Activated CD4-positive, alpha-beta T cell treated with anti-CD3 and anti-CD28 coated beads for 48 hours (primary cell): Measurements from ENCODE around the gene TCIRG1.

Experiments used
- DNase-seq: peaks from one replicate; pipeline ENCODE4 v3.0.0-alpha.2; 2020

Gene TCIRG1

DNA sequence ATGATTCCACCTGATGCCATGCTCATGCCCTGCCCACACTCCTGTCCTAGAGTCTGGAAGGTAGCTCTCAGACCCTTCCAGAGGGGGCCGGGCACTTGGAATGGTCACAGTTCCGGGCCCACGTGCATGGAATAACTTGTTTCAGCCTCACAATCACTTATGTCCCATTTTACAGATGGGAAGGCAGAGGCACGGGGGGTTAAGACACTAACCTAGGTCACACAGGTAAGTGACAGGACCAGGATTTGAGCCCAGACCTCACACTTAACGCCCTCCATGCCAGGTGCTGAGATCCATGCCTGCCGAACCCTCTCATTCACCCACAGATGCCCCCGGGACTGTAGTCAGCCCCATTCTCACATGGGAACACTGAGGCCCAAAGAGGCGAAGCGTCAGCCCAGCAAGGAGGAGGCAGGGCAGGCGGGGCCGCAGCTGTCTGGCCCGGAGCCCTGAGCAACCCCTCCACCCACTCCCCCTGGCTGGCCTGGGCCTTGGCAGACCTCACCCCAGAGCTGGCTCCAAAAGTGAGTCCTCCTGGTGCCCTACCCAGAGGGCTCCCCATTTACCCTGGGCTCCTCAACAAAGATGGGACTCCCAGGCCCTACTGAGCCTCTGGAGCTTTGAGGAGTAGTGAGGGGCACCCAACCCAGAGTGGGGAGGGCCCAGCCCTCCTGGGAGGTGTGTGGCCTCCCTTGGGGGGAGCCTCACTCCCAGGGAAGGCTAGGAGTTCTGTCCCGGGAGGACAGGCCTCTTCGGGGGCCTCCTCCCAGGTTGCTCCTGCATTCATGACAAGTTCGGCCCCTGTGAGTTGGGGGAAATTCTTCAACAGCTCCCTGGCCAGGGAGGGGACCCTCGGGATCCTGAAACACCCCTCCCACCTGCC, 31.1 kb upstream of the TCIRG1 start:
- no peak for DNase-seq

DNA sequence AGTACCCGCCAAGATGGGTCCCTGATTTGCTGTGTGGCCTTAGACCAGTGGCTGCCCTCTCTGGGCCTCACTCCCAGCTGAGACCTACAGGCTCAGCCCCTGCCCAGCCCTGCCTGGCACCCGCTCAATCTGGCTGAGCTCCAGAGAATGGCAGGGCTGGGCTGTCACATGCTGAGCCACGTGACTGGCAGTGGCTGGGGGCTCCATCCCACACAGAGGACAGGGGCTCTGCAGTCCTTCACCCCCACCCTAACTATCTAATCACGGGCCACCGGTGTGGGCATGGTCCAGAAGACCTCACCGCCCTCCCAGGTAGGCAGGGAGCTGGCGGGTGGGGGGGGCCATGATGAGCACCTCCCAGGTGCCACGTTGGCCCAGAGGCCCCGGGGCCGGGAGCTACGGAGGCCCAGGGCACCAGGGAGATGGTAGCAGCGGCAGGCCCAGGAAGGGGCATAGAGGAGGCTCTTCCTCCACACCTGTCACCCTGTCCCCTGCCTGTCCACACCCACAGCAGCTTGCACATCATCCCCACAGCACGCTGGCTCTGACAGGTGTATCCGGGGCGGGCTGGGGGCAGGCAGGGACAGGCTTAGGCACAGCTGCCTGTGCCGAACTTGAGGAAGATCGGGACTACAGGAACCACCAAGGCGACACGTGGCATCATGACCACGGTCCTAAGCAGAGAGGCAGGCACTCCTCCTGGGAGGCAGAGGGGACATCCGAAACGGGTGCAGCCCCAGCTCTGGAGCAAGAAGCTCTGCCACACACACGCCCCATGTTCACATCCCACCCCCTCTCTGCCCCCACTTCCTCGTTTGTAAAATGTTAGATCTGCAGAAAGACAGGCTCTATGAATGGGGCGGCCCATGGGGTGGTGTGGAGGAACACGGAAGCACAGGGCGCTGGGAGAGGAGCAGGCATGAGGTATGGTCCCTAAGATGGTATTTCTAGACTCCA, 30.2 kb upstream of the TCIRG1 start:
- DNase-seq, result no peak

DNA sequence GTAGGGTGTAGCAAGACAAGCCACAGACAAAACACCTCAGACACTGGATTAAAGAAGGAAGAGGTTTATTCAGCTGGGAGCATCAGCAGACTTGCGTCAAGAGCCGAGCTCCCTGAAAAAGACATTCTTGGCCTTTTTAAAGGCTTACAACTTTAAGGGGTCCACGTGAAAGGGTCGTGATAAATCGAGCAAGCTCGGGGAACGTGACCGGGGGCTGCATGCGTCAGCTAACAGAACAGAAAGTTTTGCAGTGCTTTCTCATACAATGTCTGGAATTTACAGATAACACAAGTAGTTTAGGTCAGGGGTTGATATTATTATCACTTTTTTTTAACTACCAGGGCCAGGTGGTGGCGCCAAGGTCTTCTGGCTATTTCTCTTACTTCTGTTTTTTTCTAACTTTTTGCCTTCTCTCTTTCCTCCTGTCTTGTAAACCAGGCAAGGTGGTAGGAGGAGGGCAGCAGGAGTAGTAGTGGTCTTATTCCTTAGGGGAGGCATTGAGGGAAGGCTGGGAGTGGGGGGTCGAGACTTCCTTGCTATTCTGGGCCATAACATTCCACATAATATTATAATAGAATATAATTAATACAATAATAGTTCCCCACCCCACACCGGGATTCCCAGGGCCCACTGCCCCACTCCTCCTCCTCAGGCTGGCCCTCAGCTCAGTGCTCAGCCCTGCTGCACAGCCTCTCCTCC, 29.3 kb upstream of the TCIRG1 start:
- DNase-seq, result no peak

DNA sequence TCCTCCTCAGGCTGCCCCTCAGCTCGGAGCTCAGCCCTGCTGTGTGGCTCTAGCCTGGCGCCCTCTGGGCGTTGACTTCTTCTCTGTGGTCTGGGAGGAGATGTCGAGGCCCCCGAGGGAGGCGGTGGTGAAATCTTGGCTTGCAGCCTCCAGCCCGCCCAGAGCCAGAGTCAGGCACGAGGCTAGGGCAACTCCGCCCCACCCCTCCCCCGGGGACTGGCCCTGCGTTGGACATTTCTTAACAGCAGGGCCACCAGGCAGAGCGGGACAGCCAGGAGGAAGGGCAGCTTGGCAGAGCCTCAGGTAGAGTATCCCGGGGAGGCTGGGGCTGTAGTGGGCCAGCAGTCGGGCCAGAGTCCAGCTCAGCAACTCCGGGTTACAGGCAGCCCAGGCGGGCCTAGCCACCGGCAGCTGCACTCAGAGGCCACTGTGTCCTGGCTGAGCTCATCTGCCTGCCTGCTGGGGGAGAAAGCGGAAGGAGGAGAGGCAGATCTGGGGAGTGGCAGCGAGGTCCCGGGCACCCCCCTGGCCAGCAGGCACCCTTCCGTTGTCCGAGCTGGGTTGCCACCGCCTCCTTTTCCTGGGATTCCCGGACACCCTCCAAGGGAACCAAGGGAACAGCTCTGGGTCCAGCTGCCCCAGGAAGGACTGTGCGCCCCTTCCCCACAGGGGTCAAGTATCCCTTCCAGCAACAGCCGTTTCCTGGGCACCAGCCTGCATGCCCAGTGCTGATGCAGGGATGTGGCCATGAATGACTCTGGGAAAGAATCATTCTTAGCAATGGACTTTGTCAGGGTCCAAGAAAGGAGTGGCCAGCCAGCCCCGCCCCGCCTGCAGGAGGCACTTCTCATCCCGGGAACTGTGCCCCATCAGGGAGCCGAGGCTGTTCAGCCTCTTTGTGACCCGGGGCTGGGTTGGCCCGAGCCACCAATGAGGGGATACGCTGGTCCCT, 28.5 kb upstream of the TCIRG1 start, which contains the start of gene ALDH3B1:
Gene ALDH3B1, plus strand, starts transcription at position 238 of the 952 bp plus-strand sequence. CDS start 4,971 bp downstream, outside the sequence.
- DNase-seq, result no peak

GRCh38 chr11:68011051-68011943, 27.5 kb upstream of the TCIRG1 start:
- no peak for DNase-seq

DNA sequence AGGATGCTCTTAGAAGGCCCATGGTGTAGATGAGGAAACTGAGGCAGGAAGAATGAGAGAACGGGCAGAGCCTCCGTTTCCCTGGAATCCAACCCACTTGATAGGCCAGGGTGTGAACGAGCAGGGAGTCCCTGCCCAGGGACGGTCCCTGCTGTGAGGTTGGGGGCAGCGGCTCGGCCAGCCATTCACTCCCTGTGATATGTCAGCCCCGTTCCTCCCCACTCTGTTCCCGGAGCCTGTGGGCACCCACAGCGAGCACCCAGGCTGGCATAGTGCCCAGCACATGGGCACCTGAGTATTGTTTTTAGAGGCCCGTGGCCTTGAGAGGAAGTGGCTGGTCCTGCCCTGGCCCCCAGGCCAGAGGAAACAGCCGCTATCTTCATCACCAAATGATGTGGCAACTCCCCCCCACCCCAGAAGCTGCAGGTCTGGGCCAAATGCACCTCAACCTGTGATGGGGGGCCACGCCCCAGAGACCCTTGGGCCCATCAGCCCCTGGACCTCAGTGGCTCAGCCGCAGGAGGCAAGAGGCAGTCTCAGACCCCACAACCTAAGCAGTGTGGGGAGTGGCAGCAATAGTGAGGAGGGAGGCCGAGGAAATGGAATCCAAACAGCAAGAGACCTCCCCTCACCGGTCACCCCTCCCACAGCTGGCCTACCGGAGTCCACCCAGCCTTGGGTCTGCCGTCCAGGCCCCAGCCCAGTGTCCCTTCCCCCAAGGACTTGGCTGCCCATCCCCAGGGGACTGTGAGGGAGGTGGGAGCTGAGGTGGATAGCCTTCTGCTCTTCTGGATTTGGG, 26.6 kb upstream of the TCIRG1 start:
- no peak for DNase-seq

DNA sequence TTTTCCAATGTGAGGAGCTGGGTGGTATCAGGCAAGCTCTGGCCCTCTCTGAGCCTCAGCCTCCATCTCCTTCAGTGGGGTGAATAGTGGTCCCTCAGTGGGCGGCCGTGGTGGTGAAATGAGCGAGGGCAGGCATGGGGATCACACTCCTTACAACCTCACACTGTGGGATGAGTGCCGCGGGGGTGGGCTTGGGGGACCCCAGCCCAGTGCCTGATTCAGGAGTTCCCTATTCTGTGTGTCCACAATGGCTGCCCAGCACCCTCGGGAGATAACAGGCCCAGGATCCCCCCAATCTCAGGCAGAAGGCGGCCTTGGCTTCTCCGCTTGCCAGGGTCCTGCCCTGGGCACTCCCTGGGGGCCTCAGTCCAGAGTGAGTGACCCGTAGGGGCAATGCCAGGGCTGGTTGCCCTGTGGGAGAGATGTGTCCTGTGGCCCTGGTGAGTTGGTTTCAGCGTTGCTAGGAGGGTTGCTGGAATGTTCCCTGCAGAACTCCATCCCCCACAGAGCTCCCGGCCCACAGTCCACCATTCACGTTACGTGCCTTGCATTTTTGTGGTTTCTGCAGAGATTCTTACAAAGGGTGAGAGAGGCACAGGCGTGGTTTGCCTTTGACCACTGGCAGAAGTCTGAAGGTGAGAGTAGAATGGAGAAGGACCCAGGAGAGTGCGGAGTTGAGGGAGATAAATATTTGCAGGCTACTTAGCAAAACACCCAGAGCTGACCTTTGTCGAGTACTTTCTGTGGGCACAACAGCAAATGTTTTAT, 25.8 kb upstream of the TCIRG1 start:
- DNase-seq, result no peak

- DNase-seq, result no peak
Measured at GRCh38 chr11:68013611-68014156, 25.1 kb upstream of the TCIRG1 start.

DNA sequence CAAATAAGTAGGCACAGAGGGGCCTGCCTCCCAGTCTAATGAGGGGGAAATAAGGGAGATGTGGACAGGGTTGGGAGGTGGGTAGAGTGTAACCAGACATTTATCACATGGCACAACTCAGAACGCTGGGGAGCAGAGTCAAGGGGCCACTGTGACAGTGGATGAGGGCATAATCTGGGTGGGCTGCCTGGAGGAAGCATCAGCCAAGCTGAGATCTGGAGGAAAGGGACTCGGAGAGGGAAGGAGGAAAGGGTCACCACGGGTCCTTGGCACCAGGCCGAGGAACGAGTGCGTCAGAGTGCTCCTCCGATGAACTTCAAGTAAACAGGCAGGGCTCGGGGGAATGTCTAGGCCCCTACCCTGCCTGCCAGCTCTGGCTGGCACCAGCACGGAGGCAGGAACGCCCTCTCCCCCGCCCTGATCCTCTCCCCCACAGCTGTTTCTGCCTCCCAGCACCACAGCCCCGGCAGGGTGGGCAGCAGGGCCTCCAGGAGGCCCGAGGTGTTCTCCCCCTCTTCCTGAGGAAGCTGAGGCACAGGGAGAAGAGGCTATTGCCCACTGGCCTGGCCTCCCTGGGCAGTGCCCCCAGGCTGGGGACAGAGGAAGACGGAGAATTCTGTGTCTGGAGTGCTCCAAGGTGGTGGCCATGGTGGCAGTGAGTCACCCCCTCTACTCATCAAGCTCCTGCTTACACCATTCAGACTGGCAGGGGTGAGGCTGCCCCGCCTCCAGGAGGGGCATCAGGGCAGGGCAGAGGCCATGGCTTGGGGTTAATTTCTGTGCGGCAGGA, 24.5 kb upstream of the TCIRG1 start:
- no peak for DNase-seq

GRCh38 chr11:68014947-68015447, 23.8 kb upstream of the TCIRG1 start:
- no peak for DNase-seq

- no peak for DNase-seq
Measured at GRCh38 chr11:68015467-68015866, 23.4 kb upstream of the TCIRG1 start.

DNA sequence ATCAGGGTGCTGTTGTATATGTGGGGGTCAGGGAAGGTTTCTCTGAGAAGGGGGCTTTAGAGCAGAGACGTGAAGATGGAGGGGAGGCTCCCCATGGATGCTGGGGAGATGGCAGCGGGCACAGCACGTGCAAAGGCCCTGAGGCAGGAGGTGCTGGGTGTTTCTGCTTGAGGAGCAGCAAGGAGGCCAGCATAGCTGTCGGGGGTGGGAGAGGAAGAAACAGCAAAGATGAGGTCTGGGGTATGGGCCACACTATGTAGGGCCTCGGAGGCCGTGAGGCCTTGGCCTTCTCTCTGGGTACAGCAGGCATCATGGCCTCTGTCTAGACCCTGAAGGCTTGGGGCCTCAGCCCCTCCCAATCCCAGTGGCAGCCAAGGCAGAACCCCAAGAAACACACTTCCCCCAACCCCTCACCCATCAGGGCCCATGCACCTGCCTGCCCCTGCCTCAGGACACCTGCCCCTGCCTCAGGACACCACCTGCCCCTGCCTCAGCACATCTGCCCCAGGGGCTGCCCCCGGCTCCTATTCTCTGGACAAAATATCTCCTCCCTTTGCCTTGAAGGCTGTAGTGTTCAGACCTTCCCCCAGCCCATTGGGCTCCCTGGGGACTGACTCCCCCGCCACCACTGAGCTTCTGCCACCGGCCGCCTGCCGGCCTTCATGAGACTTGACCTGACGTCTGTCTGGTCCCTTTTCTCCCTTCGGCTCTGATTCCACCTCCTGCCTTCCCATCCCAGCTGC, 22.5 kb upstream of the TCIRG1 start:
- no peak for DNase-seq

DNA sequence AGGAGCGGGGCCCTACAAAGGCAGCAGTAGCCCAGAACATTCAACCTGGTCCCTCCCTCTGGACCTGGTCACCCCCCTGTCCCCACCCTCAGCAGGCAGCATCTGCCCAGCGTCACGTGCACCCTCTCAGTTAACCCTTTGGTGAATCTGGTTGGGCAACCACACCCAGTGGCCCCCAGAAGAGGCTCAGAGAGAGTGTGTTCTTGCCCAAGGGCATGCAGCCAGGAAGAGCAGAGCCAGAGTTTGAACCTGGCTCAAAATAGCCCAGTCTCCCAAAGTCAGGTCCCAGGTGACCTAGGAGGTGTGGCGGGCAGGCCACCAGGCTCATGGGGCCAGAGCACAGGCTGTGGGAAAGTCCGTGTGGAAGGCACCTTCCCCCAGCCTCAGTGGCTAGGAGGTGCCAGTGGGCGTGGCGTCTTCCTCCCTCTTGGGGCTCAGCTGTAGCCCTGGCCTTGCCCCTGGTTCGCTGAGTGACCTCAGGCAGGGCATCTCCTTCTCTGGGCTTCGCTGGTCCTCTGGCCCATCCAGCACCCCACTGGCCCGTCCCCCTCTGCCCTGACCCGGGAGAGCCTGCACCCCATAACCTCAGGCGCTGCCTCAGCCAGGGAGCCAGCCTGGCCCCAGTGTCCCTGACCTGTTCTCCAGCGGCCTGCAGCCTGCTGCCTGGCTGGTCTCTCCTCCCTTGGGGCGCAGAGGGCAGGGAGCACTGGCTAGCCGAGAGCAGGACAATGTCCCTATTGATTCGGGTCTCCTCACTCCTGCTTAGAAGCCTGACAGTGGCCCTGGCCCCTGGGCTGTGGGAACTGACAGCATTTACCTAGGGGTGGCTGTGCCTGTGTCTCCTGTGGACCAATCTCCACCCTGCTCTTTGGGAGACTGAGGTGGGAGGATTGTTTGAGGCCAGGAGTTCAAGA, 21.7 kb upstream of the TCIRG1 start:
- no peak for DNase-seq

- no peak for DNase-seq
Measured at GRCh38 chr11:68017980-68018729, 20.7 kb upstream of the TCIRG1 start.

- DNase-seq, result no peak
Measured at GRCh38 chr11:68018730-68019190, 20.1 kb upstream of the TCIRG1 start.
